K562 (cell line): ENCODE results near the gene NPAS3.

ENCODE experiments used
- CBFB ChIP-seq: sonication (generic); formaldehyde crosslinking; IDR thresholded peaks from 2 replicates; pipeline ENCODE4 v1.4.0; 2020; ENCODE audit warnings: mild to moderate bottlenecking, missing genetic modification reagents
- CBX3 ChIP-seq, 2 experiments: IDR thresholded peaks; 1 replicate in 1 of 2; 2 replicates in 1 of 2; pipeline ENCODE4 v1.6.1; 2012; ENCODE audit warnings: inconsistent platforms in 2 of 2, low read length in 2 of 2, borderline replicate concordance in 1 of 2, control low read depth in 1 of 2
- EZH2 ChIP-seq: IDR thresholded peaks from 2 replicates; pipeline ENCODE4 v1.6.1; 2012; ENCODE audit warnings: low read depth, mild to moderate bottlenecking, inconsistent platforms, low read length, borderline replicate concordance
- HDAC3 ChIP-seq: fragments of 450-650 bp; IDR thresholded peaks from 2 replicates; pipeline ENCODE4 v1.6.1; 2018; ENCODE audit warnings: borderline replicate concordance, mild to moderate bottlenecking, moderate library complexity; ENCODE audit not compliant: partially characterized antibody
- HNRNPL ChIP-seq: fragments of 200-400 bp; formaldehyde crosslinking; IDR thresholded peaks from 2 replicates; pipeline ENCODE4 v1.6.1; 2017; ENCODE audit warnings: low read depth, mild to moderate bottlenecking, low read length
- MEF2D ChIP-seq: conservative IDR thresholded peaks from 2 replicates; pipeline ENCODE4 v1.6.1; 2016; ENCODE audit warnings: low read depth, missing genetic modification characterization, missing compliant biosample characterization
- POLR2AphosphoS5 ChIP-seq: IDR thresholded peaks from 2 replicates; pipeline ENCODE4 v1.6.1; 2011; ENCODE audit warnings: mild to moderate bottlenecking, low read depth, low read length, moderate library complexity; ENCODE audit not compliant: control insufficient read depth, insufficient read depth
- RFX5 ChIP-seq: IDR thresholded peaks from 2 replicates; pipeline ENCODE4 v1.6.1; 2011; ENCODE audit warnings: low read depth, mild to moderate bottlenecking, improper control_type of control experiment, low read length
- SMARCA4 ChIP-seq: fragments of 450-650 bp; IDR thresholded peaks from 2 replicates; pipeline ENCODE4 v1.6.1; 2016
- TCF7L2 ChIP-seq: fragments of 150-350 bp; IDR thresholded peaks from 2 replicates; pipeline ENCODE4 v1.6.1; 2016; ENCODE audit warnings: low read depth, mild to moderate bottlenecking, low read length, moderate library complexity
- TOE1 ChIP-seq, 2 experiments: fragments of 450-650 bp in 1 of 2; sonication (generic) in 1 of 2; formaldehyde crosslinking in 1 of 2; IDR thresholded peaks; 2 replicates each; pipeline versions ENCODE4 v1.7.1 to v1.8.0; 2016 to 2022; ENCODE audit warnings: borderline replicate concordance in 2 of 2, mild to moderate bottlenecking in 2 of 2, antibody characterized with exemption in 1 of 2, inconsistent platforms in 1 of 2, low read depth in 1 of 2, missing genetic modification reagents in 1 of 2, moderate library complexity in 1 of 2
- TF ChIP-seq, protein P1 (sequence below): IDR thresholded peaks from 3 replicates; pipeline ENCODE4 v1.6.1; 2011; ENCODE audit warnings: borderline replicate concordance, mild to moderate bottlenecking, moderate library complexity; ENCODE audit not compliant: insufficient read length; ENCODE audit errors: extremely low read depth
- TF ChIP-seq, protein P2 (sequence below), 3 experiments: IDR thresholded peaks in 2 of 3; conservative IDR thresholded peaks in 1 of 3; 2 replicates each; pipeline ENCODE4 v1.5.1; 2011 to 2012; ENCODE audit warnings: low read length in 3 of 3, mild to moderate bottlenecking in 3 of 3, control low read depth in 2 of 3, improper control_type of control experiment in 1 of 3, inconsistent platforms in 1 of 3, low read depth in 1 of 3, mixed read lengths in 1 of 3, moderate library complexity in 1 of 3; ENCODE audit not compliant: insufficient read depth in 2 of 3

DNA sequence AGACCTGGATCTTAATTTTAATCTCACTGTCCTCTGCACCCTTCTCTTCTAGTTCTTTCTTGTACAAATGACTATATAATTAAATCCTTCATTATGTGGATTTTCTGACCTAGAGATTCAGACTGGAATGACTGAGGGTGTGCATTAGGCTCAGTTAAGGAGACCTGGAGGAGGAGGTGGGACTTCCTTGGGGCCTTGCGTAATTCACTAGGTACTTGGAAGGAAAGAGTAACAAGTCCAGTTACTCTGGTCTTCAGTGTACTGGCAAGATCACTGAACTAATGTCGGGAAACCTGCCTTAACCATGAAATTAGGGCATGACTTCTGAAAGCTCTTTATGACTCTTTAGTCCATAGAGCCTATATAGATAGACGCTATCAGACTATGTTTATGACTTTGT, 570.8 kb downstream of the NPAS3 start:
- TF ChIP-seq, protein P1, sequence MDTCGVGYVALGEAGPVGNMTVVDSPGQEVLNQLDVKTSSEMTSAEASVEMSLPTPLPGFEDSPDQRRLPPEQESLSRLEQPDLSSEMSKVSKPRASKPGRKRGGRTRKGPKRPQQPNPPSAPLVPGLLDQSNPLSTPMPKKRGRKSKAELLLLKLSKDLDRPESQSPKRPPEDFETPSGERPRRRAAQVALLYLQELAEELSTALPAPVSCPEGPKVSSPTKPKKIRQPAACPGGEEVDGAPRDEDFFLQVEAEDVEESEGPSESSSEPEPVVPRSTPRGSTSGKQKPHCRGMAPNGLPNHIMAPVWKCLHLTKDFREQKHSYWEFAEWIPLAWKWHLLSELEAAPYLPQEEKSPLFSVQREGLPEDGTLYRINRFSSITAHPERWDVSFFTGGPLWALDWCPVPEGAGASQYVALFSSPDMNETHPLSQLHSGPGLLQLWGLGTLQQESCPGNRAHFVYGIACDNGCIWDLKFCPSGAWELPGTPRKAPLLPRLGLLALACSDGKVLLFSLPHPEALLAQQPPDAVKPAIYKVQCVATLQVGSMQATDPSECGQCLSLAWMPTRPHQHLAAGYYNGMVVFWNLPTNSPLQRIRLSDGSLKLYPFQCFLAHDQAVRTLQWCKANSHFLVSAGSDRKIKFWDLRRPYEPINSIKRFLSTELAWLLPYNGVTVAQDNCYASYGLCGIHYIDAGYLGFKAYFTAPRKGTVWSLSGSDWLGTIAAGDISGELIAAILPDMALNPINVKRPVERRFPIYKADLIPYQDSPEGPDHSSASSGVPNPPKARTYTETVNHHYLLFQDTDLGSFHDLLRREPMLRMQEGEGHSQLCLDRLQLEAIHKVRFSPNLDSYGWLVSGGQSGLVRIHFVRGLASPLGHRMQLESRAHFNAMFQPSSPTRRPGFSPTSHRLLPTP, result no peak
- no peak for TF ChIP-seq EZH2
- no peak for TF ChIP-seq CBX3 (IDR thresholded peaks at IDR 0.05; ENCODE audit: borderline replicate concordance in 1 of 2, low read length in 2 of 2)
- no peak for TF ChIP-seq SMARCA4
- TF ChIP-seq, protein P2, sequence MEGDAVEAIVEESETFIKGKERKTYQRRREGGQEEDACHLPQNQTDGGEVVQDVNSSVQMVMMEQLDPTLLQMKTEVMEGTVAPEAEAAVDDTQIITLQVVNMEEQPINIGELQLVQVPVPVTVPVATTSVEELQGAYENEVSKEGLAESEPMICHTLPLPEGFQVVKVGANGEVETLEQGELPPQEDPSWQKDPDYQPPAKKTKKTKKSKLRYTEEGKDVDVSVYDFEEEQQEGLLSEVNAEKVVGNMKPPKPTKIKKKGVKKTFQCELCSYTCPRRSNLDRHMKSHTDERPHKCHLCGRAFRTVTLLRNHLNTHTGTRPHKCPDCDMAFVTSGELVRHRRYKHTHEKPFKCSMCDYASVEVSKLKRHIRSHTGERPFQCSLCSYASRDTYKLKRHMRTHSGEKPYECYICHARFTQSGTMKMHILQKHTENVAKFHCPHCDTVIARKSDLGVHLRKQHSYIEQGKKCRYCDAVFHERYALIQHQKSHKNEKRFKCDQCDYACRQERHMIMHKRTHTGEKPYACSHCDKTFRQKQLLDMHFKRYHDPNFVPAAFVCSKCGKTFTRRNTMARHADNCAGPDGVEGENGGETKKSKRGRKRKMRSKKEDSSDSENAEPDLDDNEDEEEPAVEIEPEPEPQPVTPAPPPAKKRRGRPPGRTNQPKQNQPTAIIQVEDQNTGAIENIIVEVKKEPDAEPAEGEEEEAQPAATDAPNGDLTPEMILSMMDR (IDR thresholded peaks at IDR 0.05 in 2 of 3, conservative IDR thresholded peaks at IDR 0.05 in 1 of 3; ENCODE audit: insufficient read depth in 2 of 3, low read depth in 1 of 3, low read length in 3 of 3), result no peak
- TF ChIP-seq TCF7L2, result no peak
- no peak for TF ChIP-seq CBFB (CRISPR knock-in tag)
- TF ChIP-seq HNRNPL, result no peak
- no peak for TF ChIP-seq POLR2AphosphoS5
- no peak for TF ChIP-seq MEF2D
- no peak for TF ChIP-seq HDAC3
- TF ChIP-seq RFX5, result no peak
- TF ChIP-seq TOE1 (IDR thresholded peaks at IDR 0.05; ENCODE audit: borderline replicate concordance), result no peak
- TF ChIP-seq TOE1 (CRISPR knock-in tag; IDR thresholded peaks at IDR 0.05; ENCODE audit: borderline replicate concordance, low read depth), result no peak
